Fibroblast of lung (primary cell): ENCODE data around the gene SYT7. TPM values are rescaled to one million over a fixed set of nuclear protein-coding genes. Genes with fewer than 3 reads are reported as not detected.

Source experiments
- DNase-seq, 2 donors: peaks; one replicate each; pipeline versions ENCODE4 v3.0.0 to v3.0.0-alpha.2; 2010; ENCODE audit warnings: low read depth in 2 of 2
- H2AFZ ChIP-seq: 2 replicates; pipeline ENCODE4 v1.5.1; 2012; ENCODE audit warnings: low read length, control low read depth, inconsistent platforms
- H3K27ac ChIP-seq: 2 replicates; pipeline ENCODE4 v1.5.1; 2011; ENCODE audit warnings: low read length, control low read depth; ENCODE audit not compliant: insufficient read depth
- H3K27me3 ChIP-seq: 2 replicates; pipeline ENCODE4 v1.5.1; 2011; ENCODE audit warnings: mild to moderate bottlenecking, low read length; ENCODE audit not compliant: control insufficient read depth, insufficient read depth
- H3K36me3 ChIP-seq: 2 replicates; pipeline ENCODE4 v1.5.1; 2011; ENCODE audit warnings: low read length; ENCODE audit not compliant: control insufficient read depth, insufficient read depth
- H3K4me1 ChIP-seq: 2 replicates; pipeline ENCODE4 v1.5.1; 2011; ENCODE audit warnings: low read length; ENCODE audit not compliant: control insufficient read depth, insufficient read depth; ENCODE audit errors: extremely low read depth
- H3K4me2 ChIP-seq: 2 replicates; pipeline ENCODE4 v1.5.1; 2011; ENCODE audit warnings: low read length, control low read depth; ENCODE audit not compliant: insufficient read depth; ENCODE audit errors: extremely low read depth
- H3K4me3 ChIP-seq, 4 experiments: fragments of 200-600 bp in 1 of 4; sonication (generic) in 1 of 4; replicated peaks in 1 of 4; 2 replicates each; pipeline ENCODE4 v1.5.1; 2011 to 2016; ENCODE audit warnings: low read length in 4 of 4, low read depth in 3 of 4, mild to moderate bottlenecking in 3 of 4, control low read depth in 2 of 4, inconsistent platforms in 1 of 4, mixed read lengths in 1 of 4; ENCODE audit not compliant: insufficient read depth in 1 of 4; ENCODE audit errors: control extremely low read depth in 1 of 4
- H3K79me2 ChIP-seq: 2 replicates; pipeline ENCODE4 v1.5.1; 2012; ENCODE audit warnings: mild to moderate bottlenecking, low read length, inconsistent platforms; ENCODE audit not compliant: control insufficient read depth, insufficient read depth
- H3K9ac ChIP-seq: 2 replicates; pipeline ENCODE4 v1.5.1; 2011; ENCODE audit warnings: mild to moderate bottlenecking, low read length, control low read depth; ENCODE audit not compliant: insufficient read depth
- H3K9me3 ChIP-seq: 2 replicates; pipeline ENCODE4 v1.5.1; 2012; ENCODE audit warnings: low read depth, low read length; ENCODE audit not compliant: control insufficient read depth, insufficient read depth
- H4K20me1 ChIP-seq: 2 replicates; pipeline ENCODE4 v1.5.1; 2011; ENCODE audit warnings: low read length; ENCODE audit not compliant: control insufficient read depth, insufficient read depth; ENCODE audit errors: extremely low read depth
- EZH2 ChIP-seq: IDR thresholded peaks from 2 replicates; pipeline ENCODE4 v1.5.1; 2012; ENCODE audit warnings: low read length, control low read depth, mild to moderate bottlenecking; ENCODE audit errors: missing control alignments
- polyA plus RNA-seq, 2 donors: library from polyadenylated mRNA; depleted of rRNA in 1 of 2; stranded (reverse) in 1 of 2; unstranded in 1 of 2; fragments of >200 nt; gene quantifications; 2 replicates each; pipeline ENCODE4 v1.2.1, GENCODE V29; 2011 to 2012; ENCODE audit warnings: missing spikeins in 1 of 2
- total RNA-seq: library from RNA; depleted of rRNA; stranded (reverse); fragments of >200 nt; gene quantifications from 2 replicates; pipeline ENCODE4 v1.2.1, GENCODE V29; 2014
- TF ChIP-seq, protein P1 (sequence below), 2 donors: IDR thresholded peaks in 1 of 2; conservative IDR thresholded peaks in 1 of 2; 1 replicate in 1 of 2; 2 replicates in 1 of 2; pipeline ENCODE4 v1.5.1; 2011 to 2012; ENCODE audit warnings: low read length in 2 of 2, control low read depth in 1 of 2, inconsistent platforms in 1 of 2, low read depth in 1 of 2, mild to moderate bottlenecking in 1 of 2

Gene SYT7
- total and polyA plus RNA-seq, 2 donors (not counting 1 experiment from before 2014, with no cell fraction given), result 2.5 to 25.9 TPM

DNA sequence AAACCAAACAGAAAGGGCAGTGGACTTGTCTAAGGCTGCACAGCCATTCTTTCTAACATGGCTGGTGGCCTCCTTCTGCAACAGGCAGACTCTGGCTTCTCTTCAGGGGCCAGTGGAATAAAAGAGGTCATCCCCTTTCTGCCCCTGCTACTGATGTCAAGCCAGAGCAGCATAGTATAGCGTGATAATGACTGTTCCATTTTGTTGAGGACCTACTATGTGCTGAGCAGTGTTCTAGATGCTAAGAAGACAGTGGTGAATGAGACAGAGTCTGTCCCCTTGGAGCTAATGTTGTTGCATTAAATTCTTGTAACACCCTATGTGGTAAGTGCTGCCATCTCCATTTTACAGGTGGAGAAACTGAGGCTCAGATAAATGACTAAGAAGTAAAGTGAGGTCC, 15.7 kb upstream of the SYT7 start:
- Histone ChIP-seq H3K36me3 (no peaks in the 10 kb centered on the region), H3K79me2 (no peaks in the 10 kb centered on the region), H3K4me3 (no peak overlapping the region), H3K9ac (no peak overlapping the region), H3K9me3 (no peaks in the 10 kb centered on the region), H4K20me1 (no peaks in the 10 kb centered on the region), H3K27ac (no peak overlapping the region), H3K4me2 (no peak overlapping the region), H3K4me1 (peaks cover 23% of the 10 kb centered on the region), H2AFZ (no peak overlapping the region), H3K27me3 (peaks cover 8% of the 10 kb centered on the region)
- no peak for DNase-seq
- TF ChIP-seq, protein P1, sequence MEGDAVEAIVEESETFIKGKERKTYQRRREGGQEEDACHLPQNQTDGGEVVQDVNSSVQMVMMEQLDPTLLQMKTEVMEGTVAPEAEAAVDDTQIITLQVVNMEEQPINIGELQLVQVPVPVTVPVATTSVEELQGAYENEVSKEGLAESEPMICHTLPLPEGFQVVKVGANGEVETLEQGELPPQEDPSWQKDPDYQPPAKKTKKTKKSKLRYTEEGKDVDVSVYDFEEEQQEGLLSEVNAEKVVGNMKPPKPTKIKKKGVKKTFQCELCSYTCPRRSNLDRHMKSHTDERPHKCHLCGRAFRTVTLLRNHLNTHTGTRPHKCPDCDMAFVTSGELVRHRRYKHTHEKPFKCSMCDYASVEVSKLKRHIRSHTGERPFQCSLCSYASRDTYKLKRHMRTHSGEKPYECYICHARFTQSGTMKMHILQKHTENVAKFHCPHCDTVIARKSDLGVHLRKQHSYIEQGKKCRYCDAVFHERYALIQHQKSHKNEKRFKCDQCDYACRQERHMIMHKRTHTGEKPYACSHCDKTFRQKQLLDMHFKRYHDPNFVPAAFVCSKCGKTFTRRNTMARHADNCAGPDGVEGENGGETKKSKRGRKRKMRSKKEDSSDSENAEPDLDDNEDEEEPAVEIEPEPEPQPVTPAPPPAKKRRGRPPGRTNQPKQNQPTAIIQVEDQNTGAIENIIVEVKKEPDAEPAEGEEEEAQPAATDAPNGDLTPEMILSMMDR (conservative IDR thresholded peaks at IDR 0.05 in 1 of 2, IDR thresholded peaks at IDR 0.05 in 1 of 2; ENCODE audit: low read depth in 1 of 2, low read length in 2 of 2), result no peak
- TF ChIP-seq EZH2, result no peak

DNA sequence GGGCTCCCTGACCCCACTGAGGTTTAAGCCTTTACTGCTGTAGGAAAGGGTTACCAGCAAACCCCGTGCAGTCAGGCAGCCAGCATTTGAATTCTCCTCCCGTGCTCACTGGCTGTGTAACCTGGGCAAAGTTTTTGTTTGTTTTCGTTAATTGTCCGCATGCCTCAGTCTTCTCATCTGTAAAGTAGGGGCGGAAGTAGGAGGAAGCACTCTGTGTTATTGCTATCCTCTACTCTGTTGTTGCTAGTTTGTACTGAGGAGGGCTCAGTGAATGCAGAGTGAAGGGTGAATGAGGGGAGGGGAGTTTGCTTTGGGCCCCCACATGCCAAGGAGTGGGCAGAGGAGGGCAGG, 14.0 kb upstream of the SYT7 start:
- H3K9me3 ChIP-seq, result no peaks in the 10 kb centered on the region
- no peak overlapping the region for H3K27ac ChIP-seq
- H3K9ac ChIP-seq, result no peak overlapping the region
- H2AFZ ChIP-seq, result no peak overlapping the region
- H3K4me2 ChIP-seq, result no peak overlapping the region
- peaks cover 15% of the 10 kb centered on the region for H3K4me1 ChIP-seq
- no peak for TF ChIP-seq EZH2
- TF ChIP-seq, protein P1 (conservative IDR thresholded peaks at IDR 0.05 in 1 of 2, IDR thresholded peaks at IDR 0.05 in 1 of 2; ENCODE audit: low read depth in 1 of 2, low read length in 2 of 2), result no peak
- DNase-seq, result no peak
- H4K20me1 ChIP-seq, result no peaks in the 10 kb centered on the region
- H3K36me3 ChIP-seq, result no peaks in the 10 kb centered on the region
- no peaks in the 10 kb centered on the region for H3K79me2 ChIP-seq
- peaks cover 11% of the 10 kb centered on the region for H3K27me3 ChIP-seq
- no peak overlapping the region for H3K4me3 ChIP-seq

DNA sequence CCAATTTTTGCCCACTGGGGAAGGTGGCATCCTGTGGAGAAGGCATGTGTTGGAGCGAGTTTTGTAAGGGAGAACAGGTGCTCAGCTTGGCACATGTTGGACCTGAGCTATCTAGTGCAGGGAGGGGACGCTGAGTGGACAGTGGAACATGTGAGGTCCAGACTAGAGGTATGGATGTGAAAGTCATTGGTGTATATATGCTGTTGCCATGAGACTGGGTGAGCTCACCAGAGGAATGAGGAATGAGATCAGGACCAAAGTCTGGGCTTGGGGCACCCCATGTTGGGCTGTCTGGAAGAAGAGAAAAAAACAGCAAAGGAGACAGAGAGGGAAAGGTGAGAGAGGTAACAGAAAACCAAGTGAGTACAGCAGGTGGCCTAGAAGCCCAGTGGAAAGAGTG, 12.3 kb upstream of the SYT7 start:
- H3K4me1 ChIP-seq, result peaks cover 4% of the 10 kb centered on the region
- no peaks in the 10 kb centered on the region for H3K79me2 ChIP-seq
- no peak overlapping the region for H3K9ac ChIP-seq
- TF ChIP-seq, protein P1 (conservative IDR thresholded peaks at IDR 0.05 in 1 of 2, IDR thresholded peaks at IDR 0.05 in 1 of 2; ENCODE audit: low read depth in 1 of 2, low read length in 2 of 2), result no peak
- no peak for TF ChIP-seq EZH2
- H3K27me3 ChIP-seq, result peaks cover 13% of the 10 kb centered on the region
- H3K4me2 ChIP-seq, result no peak overlapping the region
- H3K4me3 ChIP-seq, result no peak overlapping the region
- H3K9me3 ChIP-seq, result no peaks in the 10 kb centered on the region
- H3K27ac ChIP-seq, result no peak overlapping the region
- H3K36me3 ChIP-seq, result no peaks in the 10 kb centered on the region
- DNase-seq, result no peak
- no peak overlapping the region for H2AFZ ChIP-seq
- no peaks in the 10 kb centered on the region for H4K20me1 ChIP-seq
